Measurements from ENCODE around the gene FAM193A.
"Not testable (repeated sequence)": the region's sequence is repeated elsewhere in the genome, so short reads cannot be mapped to it uniquely, and the experiment has no call there.

FAM193A gene

DNA sequence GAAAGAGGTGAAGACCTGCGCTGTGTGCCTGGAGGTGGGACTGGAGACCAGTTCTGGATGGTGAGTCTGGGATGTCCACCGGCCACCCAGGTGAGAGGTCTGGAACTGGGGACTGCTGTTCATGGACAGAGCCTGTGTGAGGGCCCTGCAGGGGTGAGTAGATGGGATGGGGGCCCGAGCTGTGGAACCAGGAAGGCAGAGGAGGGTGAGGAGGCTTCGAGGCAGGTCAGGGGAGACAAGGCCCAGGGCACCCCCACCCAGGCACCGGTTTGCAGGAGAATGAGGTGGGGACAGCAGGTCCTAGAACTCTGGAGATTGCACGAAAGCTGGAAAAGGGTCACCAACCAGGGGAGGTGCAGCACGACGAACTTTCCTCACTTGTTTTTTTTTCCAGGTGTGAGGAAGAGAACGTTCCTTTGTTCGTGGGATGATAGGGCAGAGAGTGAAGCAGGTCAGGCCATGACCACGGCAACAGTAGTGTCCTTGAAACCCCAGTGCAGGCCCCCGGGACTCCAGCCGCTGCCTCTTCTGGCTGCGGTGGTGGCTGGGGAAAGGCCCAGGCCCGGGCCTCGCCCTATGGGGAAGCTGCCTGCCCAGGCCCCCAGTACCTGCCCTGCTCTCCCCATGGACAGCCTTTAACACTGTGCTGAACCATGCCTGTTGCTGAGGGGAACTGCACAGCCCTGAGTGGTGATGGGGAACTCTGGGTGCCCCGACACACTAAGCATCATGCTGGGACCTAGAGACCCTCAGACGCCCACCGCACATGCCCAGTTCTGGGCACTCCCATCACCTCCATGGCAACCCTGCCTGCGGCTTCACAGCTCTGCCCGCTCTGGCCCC lies 196.8 kb downstream of the FAM193A start:
- no peak for DNase-seq

DNA sequence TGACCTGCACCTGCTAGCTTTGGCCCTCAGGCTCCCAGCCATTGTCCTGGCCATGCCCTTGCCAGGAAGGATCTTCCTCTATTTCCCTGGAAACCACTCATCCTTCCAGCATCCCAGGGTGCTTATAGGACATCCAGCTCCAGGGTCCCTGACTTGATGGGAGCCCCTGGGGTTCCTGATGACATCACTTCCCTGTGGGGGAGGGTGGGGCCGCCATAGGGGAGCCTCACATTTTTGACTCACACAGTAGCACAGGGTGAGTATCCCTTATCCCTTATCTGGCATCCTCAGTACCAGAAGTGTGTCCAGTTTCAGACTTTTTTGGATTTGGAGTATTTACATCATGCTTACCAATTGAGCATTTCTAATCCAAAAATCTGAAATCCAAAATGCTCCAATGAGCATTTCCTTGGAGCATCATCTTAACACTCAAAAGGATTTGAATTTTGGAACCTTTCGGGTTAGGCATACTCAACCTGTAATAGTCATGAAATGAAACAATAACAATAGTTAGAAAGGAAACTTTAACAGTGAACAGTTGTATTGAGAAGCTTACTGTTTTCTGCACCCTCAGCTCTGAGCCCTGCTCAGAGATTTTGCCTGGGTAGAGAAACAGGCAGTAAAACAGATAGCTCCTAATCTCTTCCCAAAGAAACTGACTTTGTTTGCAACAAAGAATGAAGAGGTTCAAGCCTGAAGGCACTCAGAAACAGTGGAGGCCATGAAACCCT lies 197.6 kb downstream of the FAM193A start:
- no peak for DNase-seq

GRCh38 chr4:2734612-2735011 lies 198.2 kb downstream of the FAM193A start:
- DNase-seq: no peak

DNA sequence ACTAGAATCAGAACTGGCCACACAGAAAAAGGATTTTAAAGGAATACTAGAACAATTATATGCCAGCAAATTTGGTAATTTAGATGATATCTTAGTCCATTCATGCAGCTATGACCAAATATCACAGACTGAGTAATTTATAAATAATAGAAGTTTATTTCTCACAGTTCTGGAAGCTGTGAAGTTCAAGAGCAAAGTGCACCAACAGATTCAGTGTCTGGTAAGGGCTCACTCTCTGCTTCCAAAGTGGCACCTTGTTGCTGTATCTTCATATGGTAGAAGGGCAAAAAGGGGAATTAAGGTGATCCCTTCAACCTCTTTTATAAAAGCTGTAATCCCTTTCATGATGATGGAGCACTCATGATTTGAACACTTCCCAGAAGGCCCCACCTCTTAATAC lies 199.4 kb downstream of the FAM193A start:
- no peak for DNase-seq

GRCh38 chr4:2738296-2738695 lies 201.8 kb downstream of the FAM193A start:
- not testable (repeated sequence) for DNase-seq

DNA sequence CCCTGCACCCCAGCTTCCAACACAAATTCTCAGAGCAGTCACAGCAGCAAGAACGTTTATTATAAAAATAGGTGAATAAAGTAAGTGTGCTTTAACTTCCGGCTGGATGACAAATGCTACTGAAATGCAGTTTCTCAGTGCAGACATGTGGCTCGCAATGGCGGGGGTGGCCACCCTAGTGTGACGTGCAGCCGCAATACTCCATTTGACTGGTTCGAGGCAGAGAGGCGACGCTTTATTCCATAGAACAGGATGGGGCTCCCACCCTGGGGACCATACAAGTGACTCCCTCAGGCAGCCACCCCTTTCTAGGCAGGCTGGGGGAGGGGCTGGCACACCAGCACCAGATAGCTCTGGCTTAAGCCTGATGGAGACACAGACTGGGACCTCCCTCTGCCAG lies 205.2 kb downstream of the FAM193A start:
- no peak for DNase-seq

GRCh38 chr4:2742081-2742822 lies 205.8 kb downstream of the FAM193A start:
- no peak for DNase-seq

GRCh38 chr4:2742823-2743517 lies 206.5 kb downstream of the FAM193A start:
- DNase-seq: no peak

- no peak for DNase-seq
Observed at GRCh38 chr4:2743518-2744445, 207.3 kb downstream of the FAM193A start.

GRCh38 chr4:2744576-2745270 lies 208.3 kb downstream of the FAM193A start:
- DNase-seq: no peak

- DNase-seq: no peak
Observed at GRCh38 chr4:2745516-2745915, 209.1 kb downstream of the FAM193A start.

- no peak for DNase-seq
Observed at GRCh38 chr4:2745981-2746806, 209.7 kb downstream of the FAM193A start.

- DNase-seq: no peak
Observed at GRCh38 chr4:2746891-2747695, 210.6 kb downstream of the FAM193A start.

DNA sequence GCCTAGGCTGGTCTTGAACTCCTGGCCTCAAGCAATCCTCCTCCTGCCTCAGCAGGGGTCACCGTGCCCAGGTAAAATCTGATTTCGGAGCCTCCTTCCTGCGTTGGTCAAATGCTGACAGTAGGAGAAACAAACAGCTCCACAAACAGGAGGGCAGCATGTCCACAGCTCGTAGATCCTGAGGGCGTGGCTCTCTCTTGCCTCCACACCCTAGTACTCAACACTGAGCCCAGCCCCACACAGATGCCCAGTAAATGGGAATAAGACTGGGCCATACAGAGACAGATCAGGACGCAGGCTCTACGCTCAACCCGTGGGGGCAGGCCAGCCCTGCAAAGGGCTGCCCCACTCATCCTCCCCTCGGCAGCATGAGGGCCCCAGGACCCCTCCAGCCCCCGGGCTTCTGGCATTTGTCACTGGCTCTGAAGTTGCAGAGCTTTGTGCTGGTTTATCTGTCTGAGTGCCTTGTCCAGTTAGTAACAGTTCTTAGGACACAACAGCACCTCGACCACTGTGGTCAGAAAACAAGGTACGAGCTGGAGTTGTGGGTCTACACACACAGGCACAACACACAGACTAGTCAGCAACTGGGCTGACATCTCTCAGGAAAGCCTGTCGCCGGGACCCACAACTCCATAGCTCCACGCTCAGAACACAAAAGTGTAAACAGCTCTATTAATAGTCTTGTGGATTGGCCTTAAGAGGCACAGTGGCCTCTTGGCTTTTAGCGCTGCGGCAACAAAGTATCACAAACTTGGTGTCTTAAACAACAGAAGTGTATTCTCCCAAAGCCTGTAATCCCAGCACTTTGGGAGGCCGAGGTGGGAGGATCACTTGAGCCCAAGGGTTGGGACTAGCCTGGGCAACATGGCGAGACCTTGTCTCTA lies 214.5 kb downstream of the FAM193A start:
- no peak for DNase-seq

GRCh38 chr4:2753436-2753835 lies 217.0 kb downstream of the FAM193A start:
- no peak for DNase-seq

DNA sequence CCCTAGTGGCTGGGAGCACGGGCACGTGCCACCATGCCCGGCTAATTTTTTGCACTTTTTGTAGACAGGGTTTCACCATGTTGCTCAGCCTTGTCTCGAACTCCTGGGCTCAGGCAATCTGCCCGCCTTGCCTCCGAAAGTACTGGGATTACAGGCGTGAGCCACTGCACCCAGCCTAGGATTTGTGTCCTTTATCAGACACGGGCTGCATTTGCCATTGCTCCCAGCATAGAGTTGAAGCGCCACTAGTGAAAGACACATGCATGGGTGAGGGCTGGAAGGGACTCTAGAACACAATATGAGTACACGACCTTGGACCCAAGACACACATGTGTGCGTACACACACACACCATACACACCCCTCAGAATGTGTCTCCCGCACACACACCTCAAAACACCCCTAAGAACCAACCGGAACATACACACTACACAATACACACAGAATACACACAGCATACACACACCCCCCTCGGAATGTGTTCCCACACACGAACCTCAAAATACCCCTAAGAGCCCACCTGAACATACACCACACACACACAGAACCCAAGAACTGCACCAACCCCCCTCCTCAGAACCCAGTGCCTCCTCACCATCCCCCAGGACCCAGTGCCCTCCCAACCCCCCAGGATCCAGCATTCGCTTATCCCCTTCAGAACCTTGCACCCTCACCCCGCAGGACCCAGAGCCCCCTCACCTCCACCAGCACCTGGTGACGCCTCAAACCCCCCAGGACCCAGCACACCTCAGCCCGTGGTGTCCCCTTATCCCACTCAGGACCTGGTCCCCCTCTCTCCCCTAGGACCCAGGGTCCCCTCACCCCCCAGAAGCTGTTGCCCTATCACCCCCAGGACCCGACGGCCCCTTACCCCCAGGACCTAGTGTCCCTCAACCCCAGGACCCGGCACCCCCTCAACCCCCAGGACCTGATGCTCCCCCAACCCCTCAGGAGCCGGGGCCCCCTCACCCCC lies 218.7 kb downstream of the FAM193A start:
- no peak for DNase-seq
